K562 (cell line): Measurements from ENCODE around the gene NPAS3.

Source experiments
- BCLAF1 ChIP-seq, 2 experiments: fragments of 450-650 bp in 1 of 2; IDR thresholded peaks; 2 replicates each; pipeline ENCODE4 v1.6.1; 2011 to 2017; ENCODE audit warnings: low read depth in 2 of 2, antibody characterized with exemption in 1 of 2, borderline replicate concordance in 1 of 2, low read length in 1 of 2, mild to moderate bottlenecking in 1 of 2, mixed read lengths in 1 of 2; ENCODE audit not compliant: control insufficient read depth in 1 of 2
- CTCF ChIP-seq, 3 experiments: IDR thresholded peaks in 2 of 3; conservative IDR thresholded peaks in 1 of 3; 2 replicates each; pipeline ENCODE4 v1.5.1; 2011 to 2012; ENCODE audit warnings: low read length in 3 of 3, mild to moderate bottlenecking in 3 of 3, control low read depth in 2 of 3, improper control_type of control experiment in 1 of 3, inconsistent platforms in 1 of 3, low read depth in 1 of 3, mixed read lengths in 1 of 3, moderate library complexity in 1 of 3; ENCODE audit not compliant: insufficient read depth in 2 of 3
- ESRRA ChIP-seq: fragments of 450-650 bp; IDR thresholded peaks from 2 replicates; pipeline ENCODE4 v1.6.1; 2014; ENCODE audit warnings: low read depth, mild to moderate bottlenecking, moderate library complexity, borderline replicate concordance
- MAFF ChIP-seq: IDR thresholded peaks from 2 replicates; pipeline ENCODE4 v1.6.1; 2012; ENCODE audit warnings: low read length, improper control_type of control experiment
- MAFG ChIP-seq: fragments of 450-650 bp; conservative IDR thresholded peaks from 2 replicates; pipeline ENCODE4 v1.6.1; 2016; ENCODE audit warnings: missing genetic modification characterization, missing compliant biosample characterization
- RFX5 ChIP-seq: IDR thresholded peaks from 2 replicates; pipeline ENCODE4 v1.6.1; 2011; ENCODE audit warnings: low read depth, mild to moderate bottlenecking, improper control_type of control experiment, low read length
- SNAPC5 ChIP-seq: fragments of 250-450 bp; sonication (Bioruptor Pico); IDR thresholded peaks from 2 replicates; pipeline ENCODE4 v1.8.0; 2021; ENCODE audit warnings: moderate library complexity, mild to moderate bottlenecking, inconsistent platforms

GRCh38 chr14:33776871-33777270, 838.2 kb downstream of the NPAS3 start:
- no peak for TF ChIP-seq BCLAF1 (IDR thresholded peaks at IDR 0.05; ENCODE audit: borderline replicate concordance in 1 of 2, control insufficient read depth in 1 of 2, low read depth in 2 of 2, low read length in 1 of 2)
- TF ChIP-seq MAFF: no peak
- no peak for TF ChIP-seq MAFG (tag)
- no peak for TF ChIP-seq CTCF (IDR thresholded peaks at IDR 0.05 in 2 of 3, conservative IDR thresholded peaks at IDR 0.05 in 1 of 3; ENCODE audit: insufficient read depth in 2 of 3, low read depth in 1 of 3, low read length in 3 of 3)
- no peak for TF ChIP-seq RFX5
- TF ChIP-seq ESRRA: no peak
- no peak for TF ChIP-seq SNAPC5 (CRISPR knock-in tag)
